ENCODE measurements around the gene MIGA2. TPM values are rescaled to one million over a fixed set of nuclear protein-coding genes. Genes with fewer than 3 reads are reported as not detected.

Gene MIGA2
- total RNA-seq, 1 experiment from 2014 or later = 23.0 TPM

DNA sequence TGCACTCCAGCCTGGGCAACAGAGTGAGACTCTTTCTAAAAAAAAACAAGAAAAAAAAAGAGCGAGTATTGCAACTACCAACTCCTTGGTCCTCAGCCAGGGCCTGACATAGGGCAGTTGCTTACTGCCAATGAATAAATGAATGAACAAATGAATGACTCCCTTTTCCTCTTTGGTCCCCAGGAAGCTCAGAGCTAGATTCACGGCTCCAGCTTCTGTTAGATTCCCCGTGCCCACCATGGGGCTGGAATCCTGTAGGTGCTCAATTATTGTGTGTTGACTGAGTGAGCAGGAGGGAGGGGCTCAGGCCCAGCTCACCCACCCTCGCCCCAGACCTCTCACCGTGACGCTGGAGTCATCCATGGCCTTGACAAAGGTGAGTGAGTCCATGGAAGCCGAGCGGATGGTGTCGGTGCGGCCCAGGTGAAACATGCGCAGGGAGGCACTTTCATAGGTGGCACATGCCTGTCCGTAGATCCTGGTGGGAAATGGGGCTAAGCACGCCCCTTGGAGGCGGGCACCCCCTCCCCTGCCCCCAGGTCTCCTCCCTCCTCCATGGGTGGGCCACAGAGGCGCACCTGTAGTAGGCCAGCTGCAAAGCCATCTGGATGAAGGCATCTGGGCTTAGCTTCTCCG lies 61.4 kb downstream of the MIGA2 start:
- CTCF ChIA-PET = no interaction called here
- TF ChIP-seq SIN3A (IDR thresholded peaks at IDR 0.05; ENCODE audit: borderline replicate concordance, insufficient read depth, low read depth, low read length) (no peak), REST (IDR thresholded peaks at IDR 0.05; ENCODE audit: insufficient read depth in 1 of 2, low read depth in 2 of 2, low read length in 1 of 2) (no peak), TCF7L2 (IDR thresholded peaks at IDR 0.05; ENCODE audit: low read depth, low read length) (no peak), POLR2AphosphoS5 (IDR thresholded peaks at IDR 0.05; ENCODE audit: low read depth, low read length) (no peak)
- TF ChIP-seq, protein P1, sequence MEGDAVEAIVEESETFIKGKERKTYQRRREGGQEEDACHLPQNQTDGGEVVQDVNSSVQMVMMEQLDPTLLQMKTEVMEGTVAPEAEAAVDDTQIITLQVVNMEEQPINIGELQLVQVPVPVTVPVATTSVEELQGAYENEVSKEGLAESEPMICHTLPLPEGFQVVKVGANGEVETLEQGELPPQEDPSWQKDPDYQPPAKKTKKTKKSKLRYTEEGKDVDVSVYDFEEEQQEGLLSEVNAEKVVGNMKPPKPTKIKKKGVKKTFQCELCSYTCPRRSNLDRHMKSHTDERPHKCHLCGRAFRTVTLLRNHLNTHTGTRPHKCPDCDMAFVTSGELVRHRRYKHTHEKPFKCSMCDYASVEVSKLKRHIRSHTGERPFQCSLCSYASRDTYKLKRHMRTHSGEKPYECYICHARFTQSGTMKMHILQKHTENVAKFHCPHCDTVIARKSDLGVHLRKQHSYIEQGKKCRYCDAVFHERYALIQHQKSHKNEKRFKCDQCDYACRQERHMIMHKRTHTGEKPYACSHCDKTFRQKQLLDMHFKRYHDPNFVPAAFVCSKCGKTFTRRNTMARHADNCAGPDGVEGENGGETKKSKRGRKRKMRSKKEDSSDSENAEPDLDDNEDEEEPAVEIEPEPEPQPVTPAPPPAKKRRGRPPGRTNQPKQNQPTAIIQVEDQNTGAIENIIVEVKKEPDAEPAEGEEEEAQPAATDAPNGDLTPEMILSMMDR (IDR thresholded peaks at IDR 0.05) = no peak

GRCh38 chr9:129098328-129098727 lies 61.9 kb downstream of the MIGA2 start:
- POLR2A ChIA-PET = interaction anchor here (0.6 kb wide), 1 partner anchor 513 kb away, joined by 3 read pairs; no protein-coding TSS in a partner anchor

More for the DNA sequence above, 61.4 kb downstream of the MIGA2 start:
- intact Hi-C loops (cut with micrococcal nuclease; ENCODE audit: unreplicated experiment) = no loop called here
- ATAC-seq (no peak), DNase-seq (ENCODE audit: low read depth, low spot score) (no peak)
- no TSS peak for BruUV-seq (replicated peaks)
- in situ Hi-C loops (cut with HindIII; ENCODE audit: low pct_unique_long_range_greater_than_20kb, low sequenced_read_pairs) = no loop called here
- no peaks in the 10 kb centered on the region for H3K36me3 ChIP-seq (ENCODE audit: control insufficient read depth, insufficient read depth, low read length)
- H3K27me3 ChIP-seq (ENCODE audit: control insufficient read depth, insufficient read depth, low read length) = no peaks in the 10 kb centered on the region
- no peak overlapping the region for H3K4me3 ChIP-seq (ENCODE audit: low read depth in 2 of 2, low read length in 2 of 2)
- POLR2A ChIA-PET = interaction anchor here (0.6 kb wide), 1 partner anchor 514 kb away, joined by 3 read pairs; no protein-coding TSS in a partner anchor
- H3K4me1 ChIP-seq (ENCODE audit: control insufficient read depth, insufficient read depth, low read length) = no peaks in the 10 kb centered on the region
- H3K9me3 ChIP-seq (ENCODE audit: control insufficient read depth, insufficient read depth, low read depth, low read length) = no peaks in the 10 kb centered on the region
- no peak overlapping the region for H3K27ac ChIP-seq (ENCODE audit: low read length)

More at GRCh38 chr9:129098328-129098727, 61.9 kb downstream of the MIGA2 start:
- Histone ChIP-seq H3K27me3 (ENCODE audit: control insufficient read depth, insufficient read depth, low read length) (no peaks in the 10 kb centered on the region), H3K4me3 (ENCODE audit: low read depth in 2 of 2, low read length in 2 of 2) (no peak overlapping the region), H3K36me3 (ENCODE audit: control insufficient read depth, insufficient read depth, low read length) (no peaks in the 10 kb centered on the region), H3K27ac (ENCODE audit: low read length) (no peak overlapping the region), H3K9me3 (ENCODE audit: control insufficient read depth, insufficient read depth, low read depth, low read length) (no peaks in the 10 kb centered on the region), H3K4me1 (ENCODE audit: control insufficient read depth, insufficient read depth, low read length) (peaks cover 3% of the 10 kb centered on the region; the same call in 1 of the 2 replicates)
- in situ Hi-C loops (cut with HindIII; ENCODE audit: low pct_unique_long_range_greater_than_20kb, low sequenced_read_pairs) (no loop called here), intact Hi-C loops (cut with micrococcal nuclease; ENCODE audit: unreplicated experiment) (no loop called here)
- TF ChIP-seq REST (IDR thresholded peaks at IDR 0.05; ENCODE audit: insufficient read depth in 1 of 2, low read depth in 2 of 2, low read length in 1 of 2) (no peak), TCF7L2 (IDR thresholded peaks at IDR 0.05; ENCODE audit: low read depth, low read length) (no peak), SIN3A (IDR thresholded peaks at IDR 0.05; ENCODE audit: borderline replicate concordance, insufficient read depth, low read depth, low read length) (no peak), POLR2AphosphoS5 (IDR thresholded peaks at IDR 0.05; ENCODE audit: low read depth, low read length) (no peak)
- TF ChIP-seq, protein P1 (IDR thresholded peaks at IDR 0.05) = no peak
- no TSS peak for BruUV-seq (replicated peaks)
- no peak for DNase-seq (ENCODE audit: low read depth, low spot score)
- CTCF ChIA-PET = no interaction called here
- no peak for ATAC-seq

All from Panc1 (cell line).